HepG2 (cell line): ENCODE measurements around the gene TCOF1. TPM values are rescaled to one million over a fixed set of nuclear protein-coding genes. Genes with fewer than 3 reads are reported as not detected.
A peak's percentile ranks its signal among the peaks of the same experiment; 100 is the strongest.

ENCODE experiments used
- AGO1 ChIP-seq: fragments of 200-400 bp; formaldehyde crosslinking; IDR thresholded peaks from 2 replicates; pipeline ENCODE4 v1.6.1; 2017; ENCODE audit warnings: mild to moderate bottlenecking, low read depth, low read length, moderate library complexity; ENCODE audit not compliant: poor library complexity, severe bottlenecking
- ATF7-NPFF ChIP-seq: sonication (generic); formaldehyde crosslinking; IDR thresholded peaks from 2 replicates; pipeline ENCODE4 v1.8.1; 2023; ENCODE audit warnings: mild to moderate bottlenecking, low read depth, missing genetic modification reagents, moderate library complexity
- CAMTA2 ChIP-seq: sonication (generic); formaldehyde crosslinking; IDR thresholded peaks from 2 replicates; pipeline ENCODE4 v1.4.0; 2020; ENCODE audit warnings: mild to moderate bottlenecking, missing genetic modification reagents, borderline replicate concordance
- CHCHD3 ChIP-seq: sonication (generic); formaldehyde crosslinking; IDR thresholded peaks from 2 replicates; pipeline ENCODE4 v1.8.0; 2022; ENCODE audit warnings: mild to moderate bottlenecking, missing genetic modification reagents, moderate library complexity
- ISL2 ChIP-seq: sonication (generic); formaldehyde crosslinking; IDR thresholded peaks from 2 replicates; pipeline ENCODE4 v1.5.0; 2020; ENCODE audit warnings: missing genetic modification reagents
- MTA1 ChIP-seq: sonication (generic); formaldehyde crosslinking; IDR thresholded peaks from 2 replicates; pipeline ENCODE4 v1.4.0; 2020; ENCODE audit warnings: missing genetic modification reagents, mild to moderate bottlenecking, borderline replicate concordance
- NFIC ChIP-seq: IDR thresholded peaks from 2 replicates; pipeline ENCODE4 v1.6.1; 2012; ENCODE audit warnings: mild to moderate bottlenecking, low read length, inconsistent platforms
- NR2F1 ChIP-seq, 2 experiments: fragments of 450-650 bp in 1 of 2; formaldehyde crosslinking in 1 of 2; IDR thresholded peaks; 2 replicates each; pipeline versions ENCODE4 v1.5.0 to v1.6.1; 2016 to 2020; ENCODE audit warnings: mild to moderate bottlenecking in 1 of 2, missing compliant biosample characterization in 1 of 2, missing genetic modification reagents in 1 of 2, moderate library complexity in 1 of 2
- PHB2 ChIP-seq: fragments of 450-650 bp; IDR thresholded peaks from 2 replicates; pipeline ENCODE4 v1.6.1; 2018; ENCODE audit not compliant: partially characterized antibody
- RFX3 ChIP-seq: IDR thresholded peaks from 2 replicates; pipeline ENCODE4 v1.6.1; 2016; ENCODE audit warnings: missing biosample characterization, missing genetic modification reagents
- RFXAP ChIP-seq: sonication (generic); formaldehyde crosslinking; IDR thresholded peaks from 2 replicates; pipeline ENCODE4 v1.4.0; 2020; ENCODE audit warnings: missing genetic modification reagents, borderline replicate concordance
- SATB2 ChIP-seq: sonication (generic); formaldehyde crosslinking; IDR thresholded peaks from 2 replicates; pipeline ENCODE4 v1.5.0; 2020; ENCODE audit warnings: missing genetic modification reagents
- SCMH1 ChIP-seq: sonication (generic); formaldehyde crosslinking; IDR thresholded peaks from 2 replicates; pipeline ENCODE4 v1.9.0; 2021; ENCODE audit warnings: missing genetic modification reagents, mild to moderate bottlenecking, borderline replicate concordance
- SNRNP70 ChIP-seq: fragments of 200-400 bp; formaldehyde crosslinking; IDR thresholded peaks from 2 replicates; pipeline ENCODE4 v1.6.1; 2017; ENCODE audit warnings: mild to moderate bottlenecking, low read depth, low read length, moderate library complexity
- ZBTB25 ChIP-seq: IDR thresholded peaks from 2 replicates; pipeline ENCODE4 v1.6.1; 2018; ENCODE audit warnings: missing genetic modification reagents
- ZFP82 ChIP-seq: sonication (generic); formaldehyde crosslinking; IDR thresholded peaks from 2 replicates; pipeline ENCODE4 v1.5.1; 2020; ENCODE audit warnings: mild to moderate bottlenecking, missing genetic modification reagents, borderline replicate concordance
- ZNF362 ChIP-seq: sonication (generic); formaldehyde crosslinking; IDR thresholded peaks from 2 replicates; pipeline ENCODE4 v1.4.0; 2020; ENCODE audit warnings: missing genetic modification reagents, mild to moderate bottlenecking, borderline replicate concordance
- ZNF44 ChIP-seq: sonication (generic); formaldehyde crosslinking; IDR thresholded peaks from 2 replicates; pipeline ENCODE4 v1.5.1; 2020; ENCODE audit warnings: mild to moderate bottlenecking, missing genetic modification reagents
- ZNF572 ChIP-seq: sonication (generic); formaldehyde crosslinking; IDR thresholded peaks from 2 replicates; pipeline ENCODE4 v1.5.1; 2020; ENCODE audit warnings: mild to moderate bottlenecking, missing genetic modification reagents
- ZNF768 ChIP-seq: sonication (generic); formaldehyde crosslinking; IDR thresholded peaks from 2 replicates; pipeline ENCODE4 v1.4.0; 2020; ENCODE audit warnings: missing genetic modification reagents
- ZNF775 ChIP-seq: sonication (generic); formaldehyde crosslinking; IDR thresholded peaks from 2 replicates; pipeline ENCODE4 v1.4.0; 2020; ENCODE audit warnings: missing genetic modification reagents, mild to moderate bottlenecking, moderate library complexity, borderline replicate concordance
- ZNF777 ChIP-seq: sonication (generic); formaldehyde crosslinking; IDR thresholded peaks from 2 replicates; pipeline ENCODE4 v1.4.0; 2020; ENCODE audit warnings: missing genetic modification reagents
- ZNF790 ChIP-seq: sonication (generic); formaldehyde crosslinking; IDR thresholded peaks from 2 replicates; pipeline ENCODE4 v1.8.0; 2022; ENCODE audit warnings: missing genetic modification reagents, mild to moderate bottlenecking, borderline replicate concordance
- ZNF816 ChIP-seq: sonication (generic); formaldehyde crosslinking; IDR thresholded peaks from 2 replicates; pipeline ENCODE4 v1.8.0; 2022; ENCODE audit warnings: missing genetic modification reagents, mild to moderate bottlenecking, borderline replicate concordance
- polyA plus RNA-seq, 8 experiments: library from polyadenylated mRNA; depleted of rRNA in 3 of 8; stranded (reverse) in 7 of 8; unstranded in 1 of 8; fragments of >200 nt; fragmentation: Illumina TruSeq in 4 of 8; extraction: Trizol in 4 of 8; gene quantifications; 2 replicates each; pipeline versions ENCODE4 v1.2.1 to v1.2.3, GENCODE V29; 2011 to 2016; ENCODE audit warnings: low read depth in 4 of 8, missing spikeins in 1 of 8, mixed read lengths in 1 of 8; ENCODE audit not compliant: insufficient read depth in 1 of 8
- total RNA-seq, 5 experiments: library from RNA; depleted of rRNA; stranded (reverse); fragments of >200 nt; fragmentation: Illumina TruSeq; extraction: Trizol; gene quantifications; 2 replicates each; pipeline ENCODE4 v1.2.3, GENCODE V29; 2016; ENCODE audit warnings: low read depth in 1 of 5
- TF ChIP-seq, protein P1 (sequence below): sonication (generic); formaldehyde crosslinking; conservative IDR thresholded peaks from 2 replicates; pipeline ENCODE4 v1.8.1; 2023; ENCODE audit warnings: missing genetic modification reagents

TCOF1 gene
- total and polyA plus RNA-seq, 2 of the 13 experiments (the other 11 are each of a cell fraction or from before 2014, with no cell fraction given): 10.1 to 41.6 TPM

GRCh38 chr5:150357326-150358260 lies at the start of gene TCOF1 (continued):
- TF ChIP-seq, protein P1, sequence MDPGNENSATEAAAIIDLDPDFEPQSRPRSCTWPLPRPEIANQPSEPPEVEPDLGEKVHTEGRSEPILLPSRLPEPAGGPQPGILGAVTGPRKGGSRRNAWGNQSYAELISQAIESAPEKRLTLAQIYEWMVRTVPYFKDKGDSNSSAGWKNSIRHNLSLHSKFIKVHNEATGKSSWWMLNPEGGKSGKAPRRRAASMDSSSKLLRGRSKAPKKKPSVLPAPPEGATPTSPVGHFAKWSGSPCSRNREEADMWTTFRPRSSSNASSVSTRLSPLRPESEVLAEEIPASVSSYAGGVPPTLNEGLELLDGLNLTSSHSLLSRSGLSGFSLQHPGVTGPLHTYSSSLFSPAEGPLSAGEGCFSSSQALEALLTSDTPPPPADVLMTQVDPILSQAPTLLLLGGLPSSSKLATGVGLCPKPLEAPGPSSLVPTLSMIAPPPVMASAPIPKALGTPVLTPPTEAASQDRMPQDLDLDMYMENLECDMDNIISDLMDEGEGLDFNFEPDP (CRISPR knock-in tag): no peak
- no peak; a peak in 1 of 4 replicates for TF ChIP-seq NR2F1 (CRISPR knock-in tag; IDR thresholded peaks at IDR 0.05)
- no peak for TF ChIP-seq SNRNP70
- no peak for TF ChIP-seq ZNF816
- no peak for TF ChIP-seq SCMH1 (CRISPR knock-in tag)
- no peak for TF ChIP-seq SATB2 (CRISPR knock-in tag)
- 0 out of 2 replicates have a peak, but pooled peaks have one; percentile 34 for TF ChIP-seq ZNF44 (CRISPR knock-in tag)
- TF ChIP-seq PHB2: no peak
- TF ChIP-seq ZNF362 (CRISPR knock-in tag): no peak
- TF ChIP-seq CAMTA2 (CRISPR knock-in tag): no peak
- TF ChIP-seq ISL2 (CRISPR knock-in tag): no peak
- no peak for TF ChIP-seq CHCHD3 (CRISPR knock-in tag)
- peak; percentile 43; the same call in 1 of the 2 replicates for TF ChIP-seq ZFP82 (CRISPR knock-in tag)
- no peak for TF ChIP-seq NFIC
- no peak for TF ChIP-seq ZNF572 (CRISPR knock-in tag)
- peak; percentile 56; the same call in 1 of the 2 replicates for TF ChIP-seq RFXAP (CRISPR knock-in tag)
- TF ChIP-seq ZBTB25 (CRISPR knock-in tag): no peak
- TF ChIP-seq AGO1: no peak
- no peak for TF ChIP-seq MTA1
- no peak for TF ChIP-seq RFX3
- peak; percentile 87 for TF ChIP-seq ZNF777
- no peak for TF ChIP-seq ZNF790 (CRISPR knock-in tag)
- TF ChIP-seq ATF7-NPFF (CRISPR knock-in tag): peak; percentile 83; the same call in 1 of the 2 replicates
- no peak for TF ChIP-seq ZNF775 (CRISPR knock-in tag)
- 0 out of 2 replicates have a peak, but pooled peaks have one; percentile 37 for TF ChIP-seq ZNF768 (CRISPR knock-in tag)
